Vagina (tissue), 2 donors: ENCODE measurements around the gene ARHGAP18. TPM values are rescaled to one million over a fixed set of nuclear protein-coding genes. Genes with fewer than 3 reads are reported as not detected.

Experiments used
- DNase-seq, 2 donors: peaks; one replicate each; pipeline ENCODE4 v3.0.0-alpha.2; 2017; ENCODE audit errors: extremely low spot score in 2 of 2
- H3K27ac ChIP-seq: fragments of 200-600 bp; sonication (generic); one replicate; pipeline ENCODE4 v1.5.1; 2019
- H3K27me3 ChIP-seq: fragments of 200-600 bp; sonication (generic); one replicate; pipeline ENCODE4 v1.5.1; 2019
- H3K36me3 ChIP-seq, 2 donors: fragments of 200-600 bp; sonication (generic); one replicate each; pipeline ENCODE4 v1.5.1; 2017 to 2019
- H3K4me1 ChIP-seq: fragments of 200-600 bp; sonication (generic); one replicate; pipeline ENCODE4 v1.5.1; 2019
- H3K4me3 ChIP-seq, 2 donors: fragments of 200-600 bp; sonication (generic); 1 replicate in 1 of 2; 2 replicates in 1 of 2; pipeline ENCODE4 v1.5.1; 2016 to 2019
- H3K9me3 ChIP-seq: fragments of 200-600 bp; sonication (generic); one replicate; pipeline ENCODE4 v1.5.1; 2019
- POLR2A ChIP-seq, 2 donors: fragments of 450-650 bp; IDR thresholded peaks; one replicate each; pipeline ENCODE4 v1.6.1; 2017; ENCODE audit warnings: antibody characterized with exemption in 2 of 2, mild to moderate bottlenecking in 2 of 2, moderate library complexity in 2 of 2
- POLR2AphosphoS5 ChIP-seq, 2 donors: sonication (generic); formaldehyde crosslinking; IDR thresholded peaks; one replicate each; pipeline ENCODE4 v1.9.0; 2017; ENCODE audit warnings: antibody characterized with exemption in 2 of 2, mild to moderate bottlenecking in 2 of 2, low read depth in 1 of 2; ENCODE audit not compliant: insufficient read depth in 1 of 2
- intact Hi-C: fragments of 100-400 bp; cut with DNase I; formaldehyde crosslinking; loops from one replicate; pipeline ENCODE4 v1.15.1; 2023
- total RNA-seq: library from RNA; depleted of rRNA; stranded (reverse); fragments of >200 nt; gene quantifications from one replicate; pipeline ENCODE4 v1.2.3, GENCODE V29; 2016
- TF ChIP-seq, protein P1 (sequence below), 3 experiments: fragments of 450-650 bp in 2 of 3; fragments of 200-600 bp in 1 of 3; sonication (generic) in 1 of 3; IDR thresholded peaks; one replicate each; pipeline ENCODE4 v1.5.1; 2017 to 2019; ENCODE audit warnings: antibody characterized with exemption in 3 of 3, mild to moderate bottlenecking in 2 of 3, moderate library complexity in 2 of 3

ARHGAP18 gene
- total RNA-seq, 1 donor from 2014 or later = 7.6 TPM

DNA sequence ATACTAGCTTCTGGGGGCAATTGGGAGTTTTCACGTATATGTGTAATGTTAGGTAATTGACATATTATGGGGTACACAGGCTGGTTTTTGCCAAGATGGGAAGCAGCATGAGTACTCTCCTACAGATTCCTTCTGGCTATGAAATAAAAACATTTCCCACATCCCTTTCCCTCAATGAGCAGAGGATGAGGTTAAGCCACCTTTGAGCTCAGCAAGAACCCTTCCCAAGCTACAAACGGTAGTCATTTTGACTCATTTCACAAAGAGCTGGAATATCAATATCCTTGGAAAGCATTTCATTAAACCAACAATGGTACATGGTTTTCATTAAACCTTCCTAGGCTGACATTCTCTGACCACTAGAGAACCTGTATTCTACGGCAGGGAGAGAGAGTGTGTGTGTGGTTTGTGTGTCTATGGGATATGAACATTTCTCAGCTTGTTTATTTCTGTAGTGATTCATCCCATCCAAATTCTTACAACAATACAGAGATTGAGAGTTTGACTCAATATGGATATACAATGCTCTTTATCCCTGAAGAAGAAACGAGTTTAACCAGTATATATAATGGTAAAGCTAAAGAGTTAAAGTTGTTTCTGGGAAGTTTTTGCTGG, 119.5 kb downstream of the ARHGAP18 start:
- no peaks in the 10 kb centered on the region for H3K9me3 ChIP-seq
- no peaks in the 10 kb centered on the region for H3K4me1 ChIP-seq
- no peaks in the 10 kb centered on the region for H3K36me3 ChIP-seq
- intact Hi-C loops = loop anchor here (10.0 kb wide), 2 partner anchors 344 to 434 kb away; no protein-coding TSS in a partner anchor
- TF ChIP-seq, protein P1, sequence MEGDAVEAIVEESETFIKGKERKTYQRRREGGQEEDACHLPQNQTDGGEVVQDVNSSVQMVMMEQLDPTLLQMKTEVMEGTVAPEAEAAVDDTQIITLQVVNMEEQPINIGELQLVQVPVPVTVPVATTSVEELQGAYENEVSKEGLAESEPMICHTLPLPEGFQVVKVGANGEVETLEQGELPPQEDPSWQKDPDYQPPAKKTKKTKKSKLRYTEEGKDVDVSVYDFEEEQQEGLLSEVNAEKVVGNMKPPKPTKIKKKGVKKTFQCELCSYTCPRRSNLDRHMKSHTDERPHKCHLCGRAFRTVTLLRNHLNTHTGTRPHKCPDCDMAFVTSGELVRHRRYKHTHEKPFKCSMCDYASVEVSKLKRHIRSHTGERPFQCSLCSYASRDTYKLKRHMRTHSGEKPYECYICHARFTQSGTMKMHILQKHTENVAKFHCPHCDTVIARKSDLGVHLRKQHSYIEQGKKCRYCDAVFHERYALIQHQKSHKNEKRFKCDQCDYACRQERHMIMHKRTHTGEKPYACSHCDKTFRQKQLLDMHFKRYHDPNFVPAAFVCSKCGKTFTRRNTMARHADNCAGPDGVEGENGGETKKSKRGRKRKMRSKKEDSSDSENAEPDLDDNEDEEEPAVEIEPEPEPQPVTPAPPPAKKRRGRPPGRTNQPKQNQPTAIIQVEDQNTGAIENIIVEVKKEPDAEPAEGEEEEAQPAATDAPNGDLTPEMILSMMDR (IDR thresholded peaks at IDR 0.05) = no peak
- no peak for TF ChIP-seq POLR2AphosphoS5 (IDR thresholded peaks at IDR 0.05; ENCODE audit: insufficient read depth in 1 of 2, low read depth in 1 of 2)
- TF ChIP-seq POLR2A (IDR thresholded peaks at IDR 0.05) = no peak
- no peaks in the 10 kb centered on the region for H3K27me3 ChIP-seq
- no peak overlapping the region for H3K27ac ChIP-seq
- no peak overlapping the region for H3K4me3 ChIP-seq
- no peak for DNase-seq

DNA sequence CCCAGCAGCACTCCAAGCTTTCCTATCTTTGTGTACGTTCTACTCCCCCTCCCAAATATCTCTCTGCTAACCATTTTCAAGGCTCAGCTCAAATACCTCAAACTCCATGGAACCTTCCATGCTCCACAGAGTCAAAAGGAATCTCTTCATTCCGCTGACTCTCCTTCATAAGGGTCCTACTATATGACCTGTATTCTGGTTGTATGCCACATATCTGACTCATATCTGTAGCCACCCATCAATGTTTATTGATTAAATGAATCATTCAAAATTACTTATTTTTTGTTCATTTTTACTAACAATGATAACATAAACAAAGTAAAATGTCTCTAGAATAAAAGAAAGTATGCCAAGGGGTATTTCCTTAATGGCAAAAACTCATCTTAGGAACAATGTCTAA, 123.2 kb downstream of the ARHGAP18 start:
- DNase-seq = no peak
- no peaks in the 10 kb centered on the region for H3K36me3 ChIP-seq
- TF ChIP-seq, protein P1 (IDR thresholded peaks at IDR 0.05) = no peak

DNA sequence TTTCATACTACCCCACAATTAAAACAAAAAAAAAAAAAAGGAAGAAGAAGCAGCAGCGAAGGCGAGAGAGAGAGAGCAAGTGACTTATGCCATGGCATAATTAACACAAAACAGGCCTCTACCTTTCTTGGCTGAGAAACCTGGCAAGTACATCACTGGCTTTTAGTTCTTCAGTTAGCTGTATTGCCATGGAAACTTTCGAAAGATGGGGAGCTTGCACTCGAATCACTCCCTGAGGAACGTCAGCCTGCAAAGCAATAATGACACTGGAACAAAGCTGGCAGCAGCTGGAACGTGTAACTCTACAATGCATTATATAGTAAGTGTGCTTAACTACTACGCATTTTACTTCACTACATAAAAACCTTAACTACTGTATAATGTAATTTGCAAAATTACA, 126.1 kb downstream of the ARHGAP18 start:
- H3K27ac ChIP-seq = no peak overlapping the region
- intact Hi-C loops = no loop called here
- no peaks in the 10 kb centered on the region for H3K4me1 ChIP-seq
- no peaks in the 10 kb centered on the region for H3K9me3 ChIP-seq
- H3K36me3 ChIP-seq = no peaks in the 10 kb centered on the region
- H3K4me3 ChIP-seq = no peak overlapping the region
- TF ChIP-seq POLR2AphosphoS5 (IDR thresholded peaks at IDR 0.05; ENCODE audit: insufficient read depth in 1 of 2, low read depth in 1 of 2) = no peak
- TF ChIP-seq, protein P1 (IDR thresholded peaks at IDR 0.05) = no peak
- TF ChIP-seq POLR2A (IDR thresholded peaks at IDR 0.05) = no peak
- H3K27me3 ChIP-seq = no peaks in the 10 kb centered on the region
- DNase-seq = no peak

More for the DNA sequence above, 123.2 kb downstream of the ARHGAP18 start:
- intact Hi-C loops = no loop called here
- no peaks in the 10 kb centered on the region for H3K4me1 ChIP-seq
- no peak overlapping the region for H3K27ac ChIP-seq
- no peaks in the 10 kb centered on the region for H3K9me3 ChIP-seq
- H3K4me3 ChIP-seq = no peak overlapping the region
- H3K27me3 ChIP-seq = no peaks in the 10 kb centered on the region

DNA sequence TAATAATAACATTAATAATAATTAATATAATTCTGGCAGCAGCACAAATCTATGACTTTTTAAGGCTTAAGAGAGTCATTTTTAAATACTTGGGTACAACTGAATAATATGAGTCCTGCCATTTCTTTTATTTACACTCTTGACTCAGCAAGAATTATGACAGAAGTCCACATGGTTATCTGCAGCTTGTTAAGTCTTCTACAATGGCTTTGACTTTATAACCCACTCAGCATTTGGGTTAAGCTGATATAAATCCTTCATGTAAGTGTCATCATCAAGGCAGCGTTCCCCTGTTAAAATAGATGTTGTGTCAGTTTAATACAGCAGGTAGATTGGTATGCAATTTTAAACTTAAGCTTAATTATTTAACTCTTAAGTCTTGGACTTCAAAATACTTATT, 131.7 kb downstream of the ARHGAP18 start:
- TF ChIP-seq, protein P1 (IDR thresholded peaks at IDR 0.05) = no peak
- TF ChIP-seq POLR2AphosphoS5 (IDR thresholded peaks at IDR 0.05; ENCODE audit: insufficient read depth in 1 of 2, low read depth in 1 of 2) (no peak), POLR2A (IDR thresholded peaks at IDR 0.05) (no peak)
- H3K4me1 ChIP-seq = no peaks in the 10 kb centered on the region
- H3K4me3 ChIP-seq = no peak overlapping the region
- DNase-seq = no peak
- H3K27me3 ChIP-seq = no peaks in the 10 kb centered on the region
- intact Hi-C loops = loop anchor here (5.0 kb wide), 1 partner anchor 81 kb away; no protein-coding TSS in a partner anchor
- no peak overlapping the region for H3K27ac ChIP-seq
- H3K9me3 ChIP-seq = no peaks in the 10 kb centered on the region
- no peaks in the 10 kb centered on the region for H3K36me3 ChIP-seq

DNA sequence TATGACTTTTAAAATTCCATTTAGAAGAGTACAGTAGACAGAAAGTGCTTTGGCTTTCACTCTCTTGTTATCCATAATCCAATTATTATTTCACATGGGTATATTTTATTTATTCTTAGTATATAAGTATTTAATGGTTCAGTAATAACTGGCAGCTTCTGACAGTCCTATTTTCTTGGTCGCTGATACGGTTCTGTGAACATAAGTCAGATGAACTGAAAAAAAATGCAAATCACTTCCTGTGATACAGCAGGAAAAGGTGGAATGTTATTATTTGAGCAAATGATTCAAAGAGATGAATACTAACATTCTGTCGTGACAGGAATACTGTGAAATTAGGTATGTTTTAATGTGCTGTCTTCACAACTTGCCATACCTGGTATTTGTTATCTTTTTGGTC, 132.3 kb downstream of the ARHGAP18 start:
- no peaks in the 10 kb centered on the region for H3K4me1 ChIP-seq
- H3K36me3 ChIP-seq = no peaks in the 10 kb centered on the region
- TF ChIP-seq POLR2AphosphoS5 (IDR thresholded peaks at IDR 0.05; ENCODE audit: insufficient read depth in 1 of 2, low read depth in 1 of 2) (no peak), POLR2A (IDR thresholded peaks at IDR 0.05) (no peak)
- TF ChIP-seq, protein P1 (IDR thresholded peaks at IDR 0.05) = no peak
- no peak for DNase-seq
- H3K4me3 ChIP-seq = no peak overlapping the region
- H3K9me3 ChIP-seq = no peaks in the 10 kb centered on the region
- no peak overlapping the region for H3K27ac ChIP-seq
- no peaks in the 10 kb centered on the region for H3K27me3 ChIP-seq
- intact Hi-C loops = loop anchor here (5.0 kb wide), 1 partner anchor 80 kb away; no protein-coding TSS in a partner anchor
